Endodermal cell (in vitro differentiated cells): ENCODE results near the gene TIGAR. TPM values are rescaled to one million over a fixed set of nuclear protein-coding genes. Genes with fewer than 3 reads are reported as not detected.

Experiments used
- DNase-seq: peaks from one replicate; pipeline ENCODE4 v3.0.0-alpha.2; 2017
- H3K27ac ChIP-seq: 2 replicates; pipeline ENCODE4 v1.5.1; 2013; ENCODE audit warnings: mild to moderate bottlenecking, low read depth, low read length, moderate library complexity
- H3K27me3 ChIP-seq: 2 replicates; pipeline ENCODE4 v1.6.1; 2013; ENCODE audit warnings: mild to moderate bottlenecking, low read length, moderate library complexity; ENCODE audit not compliant: insufficient read depth, control insufficient read depth, poor library complexity, severe bottlenecking
- H3K36me3 ChIP-seq: 2 replicates; pipeline ENCODE4 v1.7.0; 2013; ENCODE audit warnings: mild to moderate bottlenecking, low read length, moderate library complexity; ENCODE audit not compliant: control insufficient read depth, insufficient read depth
- H3K4me1 ChIP-seq: one replicate; pipeline ENCODE4 v1.7.0; 2013; ENCODE audit warnings: low read length; ENCODE audit not compliant: control insufficient read depth, insufficient read depth
- H3K4me3 ChIP-seq: 2 replicates; pipeline ENCODE4 v1.5.1; 2013; ENCODE audit warnings: mild to moderate bottlenecking, low read length, moderate library complexity
- H3K9ac ChIP-seq: 2 replicates; pipeline ENCODE4 v1.6.1; 2013; ENCODE audit warnings: mild to moderate bottlenecking, low read length, moderate library complexity; ENCODE audit not compliant: poor library complexity, severe bottlenecking; ENCODE audit errors: extremely low read depth
- H3K9me3 ChIP-seq: 2 replicates; pipeline ENCODE4 v1.6.1; 2013; ENCODE audit warnings: mild to moderate bottlenecking, low read length, moderate library complexity; ENCODE audit not compliant: control insufficient read depth
- H3K27ac Mint-ChIP-seq: 2 replicates; pipeline ENCODE4 v1.8.0; 2020; ENCODE audit warnings: mixed read lengths
- H3K27me3 Mint-ChIP-seq: 2 replicates; pipeline ENCODE4 v1.8.0; 2021; ENCODE audit warnings: mild to moderate bottlenecking, mixed read lengths; ENCODE audit not compliant: insufficient read depth
- H3K36me3 Mint-ChIP-seq: 2 replicates; pipeline ENCODE4 v1.8.0; 2020; ENCODE audit warnings: low read depth, mixed read lengths
- H3K4me1 Mint-ChIP-seq: 2 replicates; pipeline ENCODE4 v1.8.0; 2020; ENCODE audit warnings: mixed read lengths
- H3K4me3 Mint-ChIP-seq: 2 replicates; pipeline ENCODE4 v1.8.0; 2020; ENCODE audit warnings: mild to moderate bottlenecking, moderate library complexity, mixed read lengths
- H3K9me3 Mint-ChIP-seq: 2 replicates; pipeline ENCODE4 v1.8.0; 2020; ENCODE audit warnings: mild to moderate bottlenecking, mixed read lengths
- CTCF ChIP-seq: fragments of 200-600 bp; sonication (generic); conservative IDR thresholded peaks from 2 replicates; pipeline ENCODE4 v1.5.0; 2021; ENCODE audit warnings: antibody characterized with exemption, mild to moderate bottlenecking
- WGBS, 2 experiments: methylation state at CpG; one replicate each; pipeline versions ENCODE4 v1.1.5 to v1.1.7; 2013; ENCODE audit warnings: missing lambda C conversion rate in 2 of 2, mixed read lengths in 1 of 2; ENCODE audit not compliant: insufficient coverage in 1 of 2, insufficient read length in 1 of 2; 5-methylcytosine and 5-hydroxymethylcytosine counted together
- total RNA-seq, 2 donors: library from RNA; stranded (reverse); fragmentation: NEBNext Ultra II Directional in 1 of 2; extraction: Animal tissue kit (Norgen Biotek cat#: 25700) in 1 of 2; gene quantifications; 2 replicates in 1 of 2; 3 replicates in 1 of 2; pipeline ENCODE4 v1.2.1, GENCODE V29; 2021

Gene TIGAR
- total RNA-seq, 2 donors from 2014 or later: 19.2 to 41.3 TPM

GRCh38 chr12:4327293-4327692 lies 6.3 kb downstream of the TIGAR start:
- Histone ChIP-seq H3K27me3 (no peaks in the 10 kb centered on the region), H3K36me3 (peaks cover 53% of the 10 kb centered on the region), H3K9ac (no peak overlapping the region), H3K4me1 (no peaks in the 10 kb centered on the region), H3K27ac (no peak overlapping the region), H3K4me3 (no peak overlapping the region), H3K9me3 (no peaks in the 10 kb centered on the region)
- no peak for DNase-seq
- Mint-ChIP-seq H3K36me3 (peaks cover 58% of the 10 kb centered on the region), H3K27me3 (no peaks in the 10 kb centered on the region), H3K9me3 (no peaks in the 10 kb centered on the region), H3K4me1 (peaks cover under 1% of the 10 kb centered on the region), H3K27ac (no peak overlapping the region), H3K4me3 (no peak overlapping the region)
- 94% methylated on average over 2 of the region's 2 CpGs; no CpG with 5 or more reads in 1 of the 2 experiments for WGBS, 2 experiments
- TF ChIP-seq CTCF: no peak

GRCh38 chr12:4330203-4330602 lies 9.2 kb downstream of the TIGAR start:
- Histone ChIP-seq H3K9me3 (peaks cover 19% of the 10 kb centered on the region), H3K9ac (no peak overlapping the region), H3K27ac (no peak overlapping the region), H3K27me3 (no peaks in the 10 kb centered on the region), H3K4me1 (no peaks in the 10 kb centered on the region), H3K4me3 (no peak overlapping the region), H3K36me3 (peaks cover 65% of the 10 kb centered on the region)
- no peak for DNase-seq
- Mint-ChIP-seq H3K4me3 (no peak overlapping the region), H3K27ac (peak overlapping the region; percentile 15), H3K4me1 (no peaks in the 10 kb centered on the region), H3K36me3 (peaks cover 71% of the 10 kb centered on the region), H3K27me3 (no peaks in the 10 kb centered on the region), H3K9me3 (peaks cover 7% of the 10 kb centered on the region)
- no peak for TF ChIP-seq CTCF
- WGBS, 2 experiments: 95 to 100% methylated on average over 1 to 3 of the region's 3 CpGs

GRCh38 chr12:4331221-4331620 lies 10.2 kb downstream of the TIGAR start:
- H3K9ac ChIP-seq: no peak overlapping the region
- Mint-ChIP-seq H3K36me3 (peaks cover 74% of the 10 kb centered on the region), H3K4me3 (no peak overlapping the region), H3K27ac (peak overlapping the region; percentile 36), H3K4me1 (no peaks in the 10 kb centered on the region), H3K27me3 (no peaks in the 10 kb centered on the region), H3K9me3 (peaks cover 7% of the 10 kb centered on the region)
- TF ChIP-seq CTCF: no peak
- H3K27ac ChIP-seq: no peak overlapping the region
- DNase-seq: no peak
- H3K9me3 ChIP-seq: peaks cover 19% of the 10 kb centered on the region
- H3K27me3 ChIP-seq: no peaks in the 10 kb centered on the region
- 94% methylated on average over 1 of the region's 1 CpG; no CpG with 5 or more reads in 1 of the 2 experiments for WGBS, 2 experiments
- H3K36me3 ChIP-seq: peaks cover 68% of the 10 kb centered on the region
- H3K4me1 ChIP-seq: no peaks in the 10 kb centered on the region
- H3K4me3 ChIP-seq: no peak overlapping the region
